ENCODE results near the gene MMP15. TPM values are rescaled to one million over a fixed set of nuclear protein-coding genes. Genes with fewer than 3 reads are reported as not detected.

MMP15 gene
- total and polyA plus RNA-seq, 2 of the 4 experiments (the other 2 are of a cell fraction): 0.18 to 0.56 TPM

- H3K4me1 ChIP-seq (ENCODE audit: control insufficient read depth, insufficient read depth, low read length): no peaks in the 10 kb centered on the region
- H4K5ac ChIP-seq (ENCODE audit: low read depth, low read length): no peak overlapping the region
- CTCF ChIA-PET: no interaction called here
- H4K20me1 ChIP-seq (ENCODE audit: insufficient read depth, low read length): no peaks in the 10 kb centered on the region
- no TSS peak for BruUV-seq (replicated peaks)
- H2BK20ac ChIP-seq (ENCODE audit: low read depth, low read length): no peak overlapping the region
- no peak overlapping the region for H3K23ac ChIP-seq (ENCODE audit: low read depth, low read length)
- POLR2A ChIA-PET (ENCODE audit: unreplicated experiment): no interaction called here
- no peak overlapping the region for H3K4me2 ChIP-seq (ENCODE audit: low read depth, low read length)
- no peak overlapping the region for H4K91ac ChIP-seq (ENCODE audit: insufficient read depth, low read depth, low read length)
- TF ChIP-seq RAD21 (IDR thresholded peaks at IDR 0.05; ENCODE audit: low read length): no peak
- TF ChIP-seq MAFK (IDR thresholded peaks at IDR 0.05; ENCODE audit: low read depth, low read length): no peak
- H3K14ac ChIP-seq (replicated peaks; ENCODE audit: low read depth, low read length): no peak overlapping the region
- H3K18ac ChIP-seq (ENCODE audit: low read depth, low read length): no peak overlapping the region
- no peak overlapping the region for H3K27ac ChIP-seq (ENCODE audit: insufficient read depth, low read length)
- no peaks in the 10 kb centered on the region for H3K79me1 ChIP-seq (ENCODE audit: low read depth in 1 of 2, low read length in 2 of 2)
- peaks cover 5% of the 10 kb centered on the region for H3K27me3 ChIP-seq (ENCODE audit: control insufficient read depth, insufficient read depth, low read length)
- no peak overlapping the region for H3K56ac ChIP-seq (ENCODE audit: extremely low read depth, insufficient read depth, low read length)
- no peak overlapping the region for H2AK5ac ChIP-seq (ENCODE audit: low read depth, low read length)
- intact Hi-C loops (cut with micrococcal nuclease) (no loop called here), dilution Hi-C loops (cut with HindIII; ENCODE audit: low sequenced_read_pairs, unreplicated experiment) (no loop called here), in situ Hi-C loops (cut with MboI; ENCODE audit: low sequenced_read_pairs) (no loop called here)
- no peaks in the 10 kb centered on the region for H3K36me3 ChIP-seq (ENCODE audit: control insufficient read depth, insufficient read depth, low read length)
- no peak overlapping the region for H3K4me3 ChIP-seq (ENCODE audit: insufficient read depth, low read depth, low read length)
- H3K9me3 ChIP-seq (ENCODE audit: control insufficient read depth, insufficient read depth, low read length): no peaks in the 10 kb centered on the region
- H3K9me1 ChIP-seq (ENCODE audit: insufficient read depth, low read length): no peaks in the 10 kb centered on the region
- DNase-seq: no peak
- ATAC-seq (ENCODE audit: low read depth): no peak
- H2BK15ac ChIP-seq (ENCODE audit: low read depth, low read length): no peak overlapping the region
- H2AFZ ChIP-seq (replicated peaks; ENCODE audit: low read length, poor library complexity): no peak overlapping the region
- no peak overlapping the region for H4K8ac ChIP-seq (ENCODE audit: low read depth in 2 of 2, low read length in 2 of 2)
- no peak overlapping the region for H3K9ac ChIP-seq (ENCODE audit: low read depth, low read length)
- H2BK120ac ChIP-seq (ENCODE audit: low read depth, low read length): no peak overlapping the region
- H2AK9ac ChIP-seq (replicated peaks; ENCODE audit: low read depth, low read length, poor library complexity): no peak overlapping the region
- H2BK5ac ChIP-seq (ENCODE audit: low read depth, low read length, poor library complexity, severe bottlenecking): no peak overlapping the region
- 58% methylated on average over 2 of the region's 6 CpGs; no CpG with 5 or more reads in 1 of the 2 experiments for WGBS, 2 experiments (ENCODE audit: extremely low coverage in 2 of 2, insufficient read length in 1 of 2)
- H3K4ac ChIP-seq (ENCODE audit: low read depth, low read length): no peak overlapping the region
Observed at GRCh38 chr16:58084635-58085034, 59.1 kb downstream of the MMP15 start.

Data from IMR-90 (cell line).